Astrocyte (in vitro differentiated cells and primary cell): ENCODE results near the gene ZSCAN12.

ENCODE experiments used
- EZH2 ChIP-seq: IDR thresholded peaks from 2 replicates; pipeline ENCODE4 v1.6.1; 2012; ENCODE audit warnings: mild to moderate bottlenecking, low read length, inconsistent platforms; ENCODE audit not compliant: insufficient read depth
- TF ChIP-seq, protein P1 (sequence below): IDR thresholded peaks from 2 replicates; pipeline ENCODE4 v1.5.1; 2011; ENCODE audit warnings: low read depth, mild to moderate bottlenecking, inconsistent platforms, low read length, moderate library complexity; ENCODE audit not compliant: insufficient read depth

GRCh38 chr6:28449056-28449455, 49.5 kb upstream of the ZSCAN12 start:
- TF ChIP-seq, protein P1, sequence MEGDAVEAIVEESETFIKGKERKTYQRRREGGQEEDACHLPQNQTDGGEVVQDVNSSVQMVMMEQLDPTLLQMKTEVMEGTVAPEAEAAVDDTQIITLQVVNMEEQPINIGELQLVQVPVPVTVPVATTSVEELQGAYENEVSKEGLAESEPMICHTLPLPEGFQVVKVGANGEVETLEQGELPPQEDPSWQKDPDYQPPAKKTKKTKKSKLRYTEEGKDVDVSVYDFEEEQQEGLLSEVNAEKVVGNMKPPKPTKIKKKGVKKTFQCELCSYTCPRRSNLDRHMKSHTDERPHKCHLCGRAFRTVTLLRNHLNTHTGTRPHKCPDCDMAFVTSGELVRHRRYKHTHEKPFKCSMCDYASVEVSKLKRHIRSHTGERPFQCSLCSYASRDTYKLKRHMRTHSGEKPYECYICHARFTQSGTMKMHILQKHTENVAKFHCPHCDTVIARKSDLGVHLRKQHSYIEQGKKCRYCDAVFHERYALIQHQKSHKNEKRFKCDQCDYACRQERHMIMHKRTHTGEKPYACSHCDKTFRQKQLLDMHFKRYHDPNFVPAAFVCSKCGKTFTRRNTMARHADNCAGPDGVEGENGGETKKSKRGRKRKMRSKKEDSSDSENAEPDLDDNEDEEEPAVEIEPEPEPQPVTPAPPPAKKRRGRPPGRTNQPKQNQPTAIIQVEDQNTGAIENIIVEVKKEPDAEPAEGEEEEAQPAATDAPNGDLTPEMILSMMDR = no peak
- no peak for TF ChIP-seq EZH2
